C4-2B (cell line): ENCODE data around the gene PAIP2B.

Experiments used
- H3K27ac ChIP-seq: fragments of 450-650 bp; 2 replicates; pipeline ENCODE4 v1.5.1; 2017
- CTCF ChIP-seq: fragments of 450-650 bp; conservative IDR thresholded peaks from 2 replicates; pipeline ENCODE4 v1.5.1; 2017; ENCODE audit warnings: mild to moderate bottlenecking
- ZFX ChIP-seq: fragments of 450-650 bp; IDR thresholded peaks from 2 replicates; pipeline ENCODE4 v1.6.1; 2017

PAIP2B gene

GRCh38 chr2:71157124-71157793 is 69.6 kb downstream of the PAIP2B start:
- no peak for TF ChIP-seq ZFX
- TF ChIP-seq CTCF, result peak; percentile 75
- H3K27ac ChIP-seq, result no peak overlapping the region

- no peak for TF ChIP-seq ZFX
- TF ChIP-seq CTCF, result no peak
- H3K27ac ChIP-seq, result no peak overlapping the region
Observed at GRCh38 chr2:71156573-71156972, 70.3 kb downstream of the PAIP2B start.

- TF ChIP-seq CTCF, result no peak
- TF ChIP-seq ZFX, result no peak
- no peak overlapping the region for H3K27ac ChIP-seq
Observed at GRCh38 chr2:71155846-71156245, 71.1 kb downstream of the PAIP2B start.

- TF ChIP-seq CTCF, result no peak
- TF ChIP-seq ZFX, result no peak
Observed at GRCh38 chr2:71154798-71155197, 72.1 kb downstream of the PAIP2B start.

GRCh38 chr2:71154279-71154678 is 72.6 kb downstream of the PAIP2B start:
- no peak for TF ChIP-seq CTCF
- TF ChIP-seq ZFX, result no peak
- no peak overlapping the region for H3K27ac ChIP-seq

More at GRCh38 chr2:71154798-71155197, 72.1 kb downstream of the PAIP2B start:
- H3K27ac ChIP-seq, result no peak overlapping the region

GRCh38 chr2:71153585-71154224 is 73.2 kb downstream of the PAIP2B start:
- no peak overlapping the region for H3K27ac ChIP-seq
- TF ChIP-seq CTCF (no peak), ZFX (no peak)

GRCh38 chr2:71151620-71152019 is 75.3 kb downstream of the PAIP2B start:
- TF ChIP-seq ZFX (no peak), CTCF (no peak)
- H3K27ac ChIP-seq, result no peak overlapping the region
